ENCODE results near the gene EPHB4.

EPHB4 gene

GRCh38 chr7:100785878-100786277 is 41.4 kb downstream of the EPHB4 start:
- Histone ChIP-seq H3K4me3 (ENCODE audit: low read depth, low read length) (no peak overlapping the region), H3K36me3 (no peaks in the 10 kb centered on the region), H3K4me1 (no peaks in the 10 kb centered on the region), H3K9me3 (no peaks in the 10 kb centered on the region), H3K27me3 (no peaks in the 10 kb centered on the region)
- TF ChIP-seq CTCF (IDR thresholded peaks at IDR 0.05; ENCODE audit: low read depth, low read length): no peak
- no peak for DNase-seq

GRCh38 chr7:100783804-100784203 is 43.5 kb downstream of the EPHB4 start:
- Histone ChIP-seq H3K9me3 (no peaks in the 10 kb centered on the region), H3K27me3 (no peaks in the 10 kb centered on the region)
- no peak for TF ChIP-seq CTCF (IDR thresholded peaks at IDR 0.05; ENCODE audit: low read depth, low read length)

GRCh38 chr7:100781255-100781654 is 46.1 kb downstream of the EPHB4 start:
- no peak for DNase-seq
- Histone ChIP-seq H3K36me3 (no peaks in the 10 kb centered on the region), H3K27me3 (no peaks in the 10 kb centered on the region), H3K9me3 (no peaks in the 10 kb centered on the region), H3K4me1 (no peaks in the 10 kb centered on the region), H3K4me3 (ENCODE audit: low read depth, low read length) (no peak overlapping the region)
- no peak for TF ChIP-seq CTCF (IDR thresholded peaks at IDR 0.05; ENCODE audit: low read depth, low read length)

More at GRCh38 chr7:100783804-100784203, 43.5 kb downstream of the EPHB4 start:
- H3K36me3 ChIP-seq: no peaks in the 10 kb centered on the region
- H3K4me3 ChIP-seq (ENCODE audit: low read depth, low read length): no peak overlapping the region
- no peaks in the 10 kb centered on the region for H3K4me1 ChIP-seq
- no peak for DNase-seq

- Histone ChIP-seq H3K4me1 (no peaks in the 10 kb centered on the region), H3K9me3 (no peaks in the 10 kb centered on the region), H3K36me3 (no peaks in the 10 kb centered on the region), H3K27me3 (peaks cover 7% of the 10 kb centered on the region), H3K4me3 (ENCODE audit: low read depth, low read length) (no peak overlapping the region)
- DNase-seq: no peak
- TF ChIP-seq CTCF (IDR thresholded peaks at IDR 0.05; ENCODE audit: low read depth, low read length): no peak
Observed at GRCh38 chr7:100779359-100779758, 48.0 kb downstream of the EPHB4 start.

GRCh38 chr7:100778061-100778621 is 49.2 kb downstream of the EPHB4 start:
- H3K27me3 ChIP-seq: peaks cover 7% of the 10 kb centered on the region
- H3K36me3 ChIP-seq: no peaks in the 10 kb centered on the region
- no peaks in the 10 kb centered on the region for H3K9me3 ChIP-seq
- no peaks in the 10 kb centered on the region for H3K4me1 ChIP-seq
- H3K4me3 ChIP-seq (ENCODE audit: low read depth, low read length): no peak overlapping the region
- TF ChIP-seq CTCF (IDR thresholded peaks at IDR 0.05; ENCODE audit: low read depth, low read length): no peak
- no peak for DNase-seq

- Histone ChIP-seq H3K27me3 (peaks cover 7% of the 10 kb centered on the region), H3K4me3 (ENCODE audit: low read depth, low read length) (no peak overlapping the region), H3K36me3 (no peaks in the 10 kb centered on the region), H3K9me3 (no peaks in the 10 kb centered on the region), H3K4me1 (no peaks in the 10 kb centered on the region)
- DNase-seq: no peak
- TF ChIP-seq CTCF (IDR thresholded peaks at IDR 0.05; ENCODE audit: low read depth, low read length): no peak
Observed at GRCh38 chr7:100773491-100773890, 53.8 kb downstream of the EPHB4 start.

Data from BE2C (cell line).